HG03095 (cell line): ENCODE data around the gene MLPH.

ENCODE experiments used
- ATAC-seq: cut with Tn5 transposase; IDR thresholded peaks from one replicate; pipeline ENCODE4 v1.9.1; 2021; ENCODE audit warnings: moderate library complexity; ENCODE audit not compliant: unreplicated experiment

Gene MLPH

GRCh38 chr2:237517163-237517562 is 30.1 kb downstream of the MLPH start:
- no peak for ATAC-seq

- no peak for ATAC-seq
Observed at GRCh38 chr2:237517990-237518389, 30.9 kb downstream of the MLPH start.

GRCh38 chr2:237519506-237520245 is 32.6 kb downstream of the MLPH start:
- no peak for ATAC-seq

GRCh38 chr2:237520290-237520689 is 33.2 kb downstream of the MLPH start:
- no peak for ATAC-seq

GRCh38 chr2:237524631-237525030 is 37.6 kb downstream of the MLPH start:
- ATAC-seq, result no peak

- ATAC-seq, result no peak
Observed at GRCh38 chr2:237525559-237526157, 38.6 kb downstream of the MLPH start.

GRCh38 chr2:237527233-237527632 is 40.2 kb downstream of the MLPH start:
- ATAC-seq, result no peak

- no peak for ATAC-seq
Observed at GRCh38 chr2:237527766-237528165, 40.7 kb downstream of the MLPH start.

- ATAC-seq, result peak; percentile 88
Observed at GRCh38 chr2:237529452-237530402, 42.7 kb downstream of the MLPH start.

GRCh38 chr2:237530472-237531433 is 43.7 kb downstream of the MLPH start:
- ATAC-seq, result peak; percentile 70

- ATAC-seq, result no peak
Observed at GRCh38 chr2:237532160-237532559, 45.1 kb downstream of the MLPH start.

GRCh38 chr2:237533668-237534161 is 46.7 kb downstream of the MLPH start:
- no peak for ATAC-seq

GRCh38 chr2:237534380-237534779 is 47.3 kb downstream of the MLPH start:
- no peak for ATAC-seq

GRCh38 chr2:237535385-237536082 is 48.5 kb downstream of the MLPH start:
- ATAC-seq, result no peak

- no peak for ATAC-seq
Observed at GRCh38 chr2:237536083-237536415, 49.0 kb downstream of the MLPH start.

GRCh38 chr2:237536617-237537016 is 49.6 kb downstream of the MLPH start:
- ATAC-seq, result no peak

- ATAC-seq, result no peak
Observed at GRCh38 chr2:237538001-237538720, 51.1 kb downstream of the MLPH start.

GRCh38 chr2:237538901-237539300 is 51.9 kb downstream of the MLPH start:
- no peak for ATAC-seq

- ATAC-seq, result no peak
Observed at GRCh38 chr2:237539681-237540080, 52.6 kb downstream of the MLPH start.
